Measurements from ENCODE around the gene UTF1. TPM values are rescaled to one million over a fixed set of nuclear protein-coding genes. Genes with fewer than 3 reads are reported as not detected.

UTF1 gene
- polyA plus RNA-seq, 1 donor from 2014 or later, result not detected

DNA sequence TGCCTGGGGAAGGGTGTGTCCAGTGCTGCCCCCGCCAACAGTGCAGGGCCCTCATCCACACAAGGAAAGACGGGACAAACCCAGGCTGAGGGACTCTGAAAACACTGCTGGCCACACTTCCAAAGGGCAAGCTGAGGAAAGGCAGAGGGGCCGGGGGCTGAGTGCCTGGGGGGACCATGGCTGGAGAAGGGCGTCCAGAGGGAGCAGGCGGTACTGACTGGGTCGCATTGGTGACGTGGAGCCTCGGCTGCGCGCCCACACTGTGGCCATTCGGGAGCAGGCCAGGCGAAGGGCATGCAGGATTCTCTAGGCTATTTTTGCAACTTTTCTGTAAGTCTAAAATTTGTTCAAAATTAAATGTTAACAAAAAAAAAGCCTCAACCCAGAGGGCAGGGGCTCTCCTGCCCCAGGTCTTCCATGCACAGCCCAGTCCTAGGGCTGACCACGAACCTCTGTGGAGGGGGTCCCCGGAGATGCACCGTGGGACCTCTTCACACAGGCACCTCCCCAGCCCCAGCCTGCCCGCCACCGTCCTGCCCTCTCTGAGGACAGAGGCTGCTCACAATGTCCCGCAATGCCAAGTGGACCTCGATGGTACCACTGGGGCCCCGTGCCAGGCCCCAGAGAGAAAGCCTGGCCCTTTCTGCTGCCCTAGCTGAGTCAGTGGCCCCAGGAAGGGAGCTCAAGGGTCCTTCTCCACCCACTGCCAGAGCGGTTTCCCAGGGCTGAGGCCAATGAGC, 36.2 kb downstream of the UTF1 start:
- Histone ChIP-seq H3K9me2 (ENCODE audit: insufficient read depth, low read length) (no peaks in the 10 kb centered on the region), H3K9me3 (ENCODE audit: low read length) (no peaks in the 10 kb centered on the region), H4K20me1 (ENCODE audit: insufficient read depth) (no peaks in the 10 kb centered on the region), H3K9ac (ENCODE audit: low read length) (no peak overlapping the region), H3F3A (ENCODE audit: insufficient read depth, low read length, poor library complexity, severe bottlenecking) (no peaks in the 10 kb centered on the region), H3K27ac (ENCODE audit: low read length) (no peak overlapping the region), H2AFZ (ENCODE audit: low read depth, low read length) (no peak overlapping the region), H3K36me3 (ENCODE audit: insufficient read depth, low read length) (no peaks in the 10 kb centered on the region), H3K4me3 (ENCODE audit: low read length) (no peak overlapping the region), H3K79me2 (replicated peaks; ENCODE audit: insufficient read depth, low read length) (no peaks in the 10 kb centered on the region), H3K4me2 (ENCODE audit: low read length) (no peak overlapping the region), H3K27me3 (ENCODE audit: insufficient read depth, low read depth, low read length) (no peaks in the 10 kb centered on the region)
- TF ChIP-seq RAD21 (conservative IDR thresholded peaks at IDR 0.05) (no peak), TAF1 (IDR thresholded peaks at IDR 0.05; ENCODE audit: low read depth) (no peak), POLR2AphosphoS5 (IDR thresholded peaks at IDR 0.05) (no peak), EP300 (conservative IDR thresholded peaks at IDR 0.05; ENCODE audit: poor library complexity, severe bottlenecking) (no peak), SMC3 (conservative IDR thresholded peaks at IDR 0.05; ENCODE audit: poor library complexity) (no peak), EZH2 (IDR thresholded peaks at IDR 0.05; ENCODE audit: borderline replicate concordance, insufficient read depth, low read length, poor library complexity, severe bottlenecking) (no peak), MXI1 (conservative IDR thresholded peaks at IDR 0.05; ENCODE audit: poor library complexity, severe bottlenecking) (no peak)
- TF ChIP-seq, protein P1, sequence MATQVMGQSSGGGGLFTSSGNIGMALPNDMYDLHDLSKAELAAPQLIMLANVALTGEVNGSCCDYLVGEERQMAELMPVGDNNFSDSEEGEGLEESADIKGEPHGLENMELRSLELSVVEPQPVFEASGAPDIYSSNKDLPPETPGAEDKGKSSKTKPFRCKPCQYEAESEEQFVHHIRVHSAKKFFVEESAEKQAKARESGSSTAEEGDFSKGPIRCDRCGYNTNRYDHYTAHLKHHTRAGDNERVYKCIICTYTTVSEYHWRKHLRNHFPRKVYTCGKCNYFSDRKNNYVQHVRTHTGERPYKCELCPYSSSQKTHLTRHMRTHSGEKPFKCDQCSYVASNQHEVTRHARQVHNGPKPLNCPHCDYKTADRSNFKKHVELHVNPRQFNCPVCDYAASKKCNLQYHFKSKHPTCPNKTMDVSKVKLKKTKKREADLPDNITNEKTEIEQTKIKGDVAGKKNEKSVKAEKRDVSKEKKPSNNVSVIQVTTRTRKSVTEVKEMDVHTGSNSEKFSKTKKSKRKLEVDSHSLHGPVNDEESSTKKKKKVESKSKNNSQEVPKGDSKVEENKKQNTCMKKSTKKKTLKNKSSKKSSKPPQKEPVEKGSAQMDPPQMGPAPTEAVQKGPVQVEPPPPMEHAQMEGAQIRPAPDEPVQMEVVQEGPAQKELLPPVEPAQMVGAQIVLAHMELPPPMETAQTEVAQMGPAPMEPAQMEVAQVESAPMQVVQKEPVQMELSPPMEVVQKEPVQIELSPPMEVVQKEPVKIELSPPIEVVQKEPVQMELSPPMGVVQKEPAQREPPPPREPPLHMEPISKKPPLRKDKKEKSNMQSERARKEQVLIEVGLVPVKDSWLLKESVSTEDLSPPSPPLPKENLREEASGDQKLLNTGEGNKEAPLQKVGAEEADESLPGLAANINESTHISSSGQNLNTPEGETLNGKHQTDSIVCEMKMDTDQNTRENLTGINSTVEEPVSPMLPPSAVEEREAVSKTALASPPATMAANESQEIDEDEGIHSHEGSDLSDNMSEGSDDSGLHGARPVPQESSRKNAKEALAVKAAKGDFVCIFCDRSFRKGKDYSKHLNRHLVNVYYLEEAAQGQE (IDR thresholded peaks at IDR 0.05; ENCODE audit: borderline replicate concordance), result no peak
- TF ChIP-seq, protein P2, sequence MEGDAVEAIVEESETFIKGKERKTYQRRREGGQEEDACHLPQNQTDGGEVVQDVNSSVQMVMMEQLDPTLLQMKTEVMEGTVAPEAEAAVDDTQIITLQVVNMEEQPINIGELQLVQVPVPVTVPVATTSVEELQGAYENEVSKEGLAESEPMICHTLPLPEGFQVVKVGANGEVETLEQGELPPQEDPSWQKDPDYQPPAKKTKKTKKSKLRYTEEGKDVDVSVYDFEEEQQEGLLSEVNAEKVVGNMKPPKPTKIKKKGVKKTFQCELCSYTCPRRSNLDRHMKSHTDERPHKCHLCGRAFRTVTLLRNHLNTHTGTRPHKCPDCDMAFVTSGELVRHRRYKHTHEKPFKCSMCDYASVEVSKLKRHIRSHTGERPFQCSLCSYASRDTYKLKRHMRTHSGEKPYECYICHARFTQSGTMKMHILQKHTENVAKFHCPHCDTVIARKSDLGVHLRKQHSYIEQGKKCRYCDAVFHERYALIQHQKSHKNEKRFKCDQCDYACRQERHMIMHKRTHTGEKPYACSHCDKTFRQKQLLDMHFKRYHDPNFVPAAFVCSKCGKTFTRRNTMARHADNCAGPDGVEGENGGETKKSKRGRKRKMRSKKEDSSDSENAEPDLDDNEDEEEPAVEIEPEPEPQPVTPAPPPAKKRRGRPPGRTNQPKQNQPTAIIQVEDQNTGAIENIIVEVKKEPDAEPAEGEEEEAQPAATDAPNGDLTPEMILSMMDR (IDR thresholded peaks at IDR 0.05; ENCODE audit: poor library complexity, severe bottlenecking), result no peak

DNA sequence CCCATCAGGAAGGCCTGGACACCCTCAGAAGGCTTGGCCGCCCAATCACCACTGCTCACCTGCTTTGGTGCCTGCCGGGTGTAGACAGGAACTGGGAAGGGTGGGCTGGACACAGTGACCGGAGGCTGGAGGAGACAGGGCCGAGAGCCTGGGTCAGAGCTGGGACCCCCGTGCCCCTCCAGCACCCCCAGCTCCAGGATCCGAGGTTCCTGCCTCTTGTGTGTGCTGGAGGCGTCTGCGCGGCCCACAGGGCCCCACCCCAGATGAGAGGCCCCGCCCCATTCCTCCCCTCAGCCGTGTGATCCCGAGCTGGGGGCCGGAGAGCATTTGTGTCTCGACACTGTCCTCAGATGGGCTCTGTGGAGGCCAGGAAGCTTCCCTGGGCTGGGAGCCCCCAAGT, 37.3 kb downstream of the UTF1 start:
- no peak overlapping the region for H2AFZ ChIP-seq (ENCODE audit: low read depth, low read length)
- no peak overlapping the region for H3K27ac ChIP-seq (ENCODE audit: low read length)
- H3K4me3 ChIP-seq (ENCODE audit: low read length), result no peak overlapping the region
- H3K9ac ChIP-seq (ENCODE audit: low read length), result no peak overlapping the region
- H3K9me2 ChIP-seq (ENCODE audit: insufficient read depth, low read length), result no peaks in the 10 kb centered on the region
- no peaks in the 10 kb centered on the region for H3K27me3 ChIP-seq (ENCODE audit: insufficient read depth, low read depth, low read length)
- no peaks in the 10 kb centered on the region for H3K79me2 ChIP-seq (replicated peaks; ENCODE audit: insufficient read depth, low read length)
- H3K9me3 ChIP-seq (ENCODE audit: low read length), result no peaks in the 10 kb centered on the region
- no peaks in the 10 kb centered on the region for H3K36me3 ChIP-seq (ENCODE audit: insufficient read depth, low read length)
- no peaks in the 10 kb centered on the region for H3F3A ChIP-seq (ENCODE audit: insufficient read depth, low read length, poor library complexity, severe bottlenecking)
- TF ChIP-seq EZH2 (IDR thresholded peaks at IDR 0.05; ENCODE audit: borderline replicate concordance, insufficient read depth, low read length, poor library complexity, severe bottlenecking) (no peak), SMC3 (conservative IDR thresholded peaks at IDR 0.05; ENCODE audit: poor library complexity) (no peak), RAD21 (conservative IDR thresholded peaks at IDR 0.05) (no peak), MXI1 (conservative IDR thresholded peaks at IDR 0.05; ENCODE audit: poor library complexity, severe bottlenecking) (no peak), TAF1 (IDR thresholded peaks at IDR 0.05; ENCODE audit: low read depth) (no peak)
- TF ChIP-seq, protein P2 (IDR thresholded peaks at IDR 0.05; ENCODE audit: poor library complexity, severe bottlenecking), result no peak
- no peaks in the 10 kb centered on the region for H4K20me1 ChIP-seq (ENCODE audit: insufficient read depth)
- H3K4me2 ChIP-seq (ENCODE audit: low read length), result no peak overlapping the region
